Activated CD4-positive, CD25-positive, alpha-beta regulatory T cell (primary cell): ENCODE measurements around the gene GABRP.
"Not testable (repeated sequence)": the region's sequence is repeated elsewhere in the genome, so short reads cannot be mapped to it uniquely, and the experiment has no call there.

Experiments used
- DNase-seq, 4 experiments: peaks; one replicate each; lab custom pipeline; 2025; lab: John Stamatoyannopoulos, UW

Gene GABRP

DNA sequence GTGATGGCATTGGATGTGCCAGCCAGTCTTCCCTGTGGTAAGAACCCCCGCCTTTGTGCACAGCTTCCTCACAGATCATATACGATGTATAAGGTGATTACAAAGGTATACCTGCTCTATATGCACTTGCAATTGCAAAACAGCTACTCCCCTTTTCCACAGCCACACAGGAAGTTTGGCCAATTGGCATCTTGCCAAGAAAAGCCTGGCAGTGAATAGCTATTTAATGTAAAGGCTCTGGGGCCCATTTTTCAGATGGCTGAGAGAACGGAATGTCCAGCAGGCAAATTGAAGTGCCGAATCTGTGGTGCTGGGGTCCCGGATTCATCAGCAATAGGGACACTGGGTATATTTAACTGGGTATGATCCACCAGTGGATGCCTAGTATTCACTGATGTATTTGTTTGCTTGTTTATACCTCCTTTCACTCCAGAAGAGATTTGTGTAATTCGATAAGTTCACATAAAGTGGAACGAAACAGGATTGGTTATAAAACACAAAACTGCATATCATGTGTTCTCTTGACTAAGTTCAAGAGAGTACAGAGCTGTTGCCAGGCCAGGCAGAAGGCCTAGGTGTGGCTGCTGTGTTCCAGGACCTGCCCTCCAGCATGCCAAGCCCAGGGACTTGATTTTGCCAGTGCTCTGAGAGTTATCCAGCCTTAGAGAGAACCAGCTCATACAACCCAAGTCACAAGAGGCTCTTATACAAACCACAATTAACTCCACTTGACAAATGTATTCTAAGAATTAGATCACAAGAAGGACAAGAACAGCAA is 27.7 kb upstream of the GABRP start:
- DNase-seq = no peak

DNA sequence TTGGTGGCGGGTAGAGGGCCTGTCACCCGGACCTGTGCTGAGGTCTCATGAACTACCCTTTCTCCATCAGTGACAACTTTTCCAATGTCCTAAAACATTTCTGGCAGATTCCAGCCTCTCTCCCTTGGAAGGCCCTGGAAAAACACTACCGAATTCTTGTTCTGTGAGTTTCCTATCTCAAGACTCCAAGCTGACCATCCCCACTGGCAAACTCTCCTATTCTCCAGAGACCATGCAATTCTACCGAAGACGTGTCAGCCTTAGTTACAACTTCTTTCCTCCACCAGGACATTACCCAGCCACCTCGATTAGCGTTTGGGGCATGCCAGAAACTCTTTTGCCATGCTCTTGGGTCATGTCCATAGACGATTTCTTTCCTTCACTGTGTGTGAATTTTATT is 26.8 kb upstream of the GABRP start:
- no peak for DNase-seq

DNA sequence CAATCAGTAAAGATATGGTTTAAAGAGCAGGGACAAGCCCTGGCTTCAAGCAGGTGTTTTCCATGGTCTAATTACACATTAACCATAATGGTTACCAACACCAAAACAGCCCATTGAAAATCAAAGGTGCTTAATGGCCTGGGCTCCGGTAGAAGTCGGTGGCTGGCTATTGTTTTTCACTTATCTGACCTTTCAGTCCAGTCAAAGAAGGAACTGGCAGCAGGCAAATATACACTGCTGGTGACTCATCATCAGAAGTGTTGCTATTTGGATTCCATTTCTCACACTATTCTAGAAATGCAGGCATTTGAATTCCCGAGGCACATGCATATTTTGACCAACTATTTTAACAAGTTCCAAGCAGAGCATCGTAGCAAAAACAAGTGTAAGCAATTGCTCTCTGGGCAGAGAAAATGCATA is 26.3 kb upstream of the GABRP start:
- DNase-seq = no peak

DNA sequence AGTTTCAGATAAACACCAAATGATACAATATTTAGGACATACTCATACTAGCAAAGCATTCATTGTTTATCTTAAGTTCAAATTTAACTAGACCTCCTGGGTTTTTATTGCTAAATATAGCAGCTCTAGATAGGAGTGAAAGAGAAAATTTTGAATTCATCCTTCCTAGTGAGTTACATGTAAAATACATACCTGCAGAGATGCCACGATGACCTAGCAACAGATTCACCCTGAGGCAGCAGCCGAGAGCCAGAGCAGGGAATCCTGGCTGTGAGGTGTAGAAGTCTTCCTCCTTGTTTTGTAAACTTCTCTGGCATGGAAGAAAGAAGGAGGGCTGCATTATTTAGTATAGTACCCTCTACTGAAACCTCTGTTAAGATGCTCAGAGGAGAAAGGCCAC is 25.9 kb upstream of the GABRP start:
- DNase-seq = no peak

DNA sequence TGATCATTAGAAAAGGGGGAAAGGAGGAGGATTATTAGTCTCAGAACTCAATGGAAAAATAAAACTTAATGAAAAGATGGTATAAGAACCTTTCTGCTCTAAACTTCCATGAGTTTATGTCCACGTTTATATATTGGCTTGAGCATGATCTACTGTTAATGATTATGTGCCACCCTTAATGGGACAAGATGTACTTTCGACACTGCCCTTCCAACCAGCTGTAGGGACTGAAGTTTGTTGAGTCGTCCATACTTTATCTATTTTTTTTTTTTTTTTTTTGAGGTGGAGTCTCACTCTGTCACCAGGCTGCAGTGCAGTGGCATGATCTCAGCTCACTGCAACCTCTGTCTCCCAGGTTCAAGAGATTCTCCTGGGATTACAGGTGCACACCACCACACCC is 25.0 kb upstream of the GABRP start:
- DNase-seq = no peak

DNA sequence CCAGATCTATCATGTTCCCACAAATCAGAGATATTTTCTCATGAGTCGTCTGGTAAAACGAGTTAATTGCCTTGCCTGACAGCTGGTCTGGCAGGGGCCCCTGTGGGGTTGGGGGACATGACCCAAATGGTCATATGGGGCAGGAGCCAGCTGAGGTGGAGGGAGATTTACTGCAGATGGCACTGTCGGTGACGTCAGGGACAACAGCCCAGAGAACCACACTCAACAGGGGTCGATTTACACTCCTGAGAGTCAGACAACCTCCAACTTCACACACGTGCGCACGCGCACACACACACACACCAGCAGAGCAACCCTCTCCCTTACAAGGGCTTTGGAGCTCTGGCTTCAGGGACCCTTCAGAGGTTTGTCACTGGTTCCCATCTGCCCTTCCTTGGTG is 23.4 kb upstream of the GABRP start:
- no peak for DNase-seq

DNA sequence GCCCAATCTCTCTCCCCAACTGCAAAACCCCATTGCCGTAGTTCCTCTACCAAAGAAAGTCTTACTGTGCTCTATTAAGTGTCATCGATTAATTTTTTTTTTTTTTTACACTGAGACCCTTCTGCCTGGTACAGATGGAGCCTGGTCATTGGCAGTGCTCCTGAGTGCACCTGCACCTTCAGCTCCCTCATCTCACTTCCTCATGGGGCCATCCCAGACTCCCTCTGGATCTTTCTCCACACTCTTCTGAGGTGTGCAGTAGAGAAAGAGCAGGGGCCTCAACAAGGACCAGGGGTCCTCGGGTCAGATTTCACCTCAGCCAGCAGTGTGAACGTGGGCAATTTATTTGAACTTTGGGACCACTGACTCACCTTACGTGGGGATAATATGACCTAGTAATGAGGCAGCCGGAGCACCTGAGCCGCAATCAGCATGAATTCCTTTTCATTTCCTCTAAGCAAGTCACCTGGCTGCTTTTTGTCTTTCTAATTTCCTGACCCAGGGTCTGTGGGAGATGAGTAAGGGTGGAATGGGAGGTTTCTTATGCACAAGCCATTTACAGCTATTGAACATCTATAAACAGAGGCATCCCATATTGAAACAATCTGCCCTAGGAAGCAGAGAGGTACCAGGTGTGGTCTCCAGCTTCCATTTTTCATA is 22.3 kb upstream of the GABRP start:
- no peak for DNase-seq

DNA sequence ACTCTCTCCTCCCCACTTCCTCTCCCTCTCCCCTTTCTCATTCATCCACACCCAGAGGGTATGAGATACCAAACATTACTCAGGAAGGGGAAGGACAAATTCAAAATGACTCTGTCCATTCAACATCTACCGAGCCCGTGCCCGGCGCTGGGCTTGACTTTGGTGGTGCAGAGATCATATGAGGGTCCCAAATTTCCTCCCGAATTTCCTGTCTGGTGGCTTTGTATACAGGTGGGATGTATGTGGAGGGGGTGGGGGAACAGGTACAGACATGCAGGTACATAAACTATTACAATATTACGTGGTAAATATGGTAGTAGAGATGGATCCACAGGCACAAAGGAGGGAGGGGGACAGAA is 21.8 kb upstream of the GABRP start:
- DNase-seq = no peak

DNA sequence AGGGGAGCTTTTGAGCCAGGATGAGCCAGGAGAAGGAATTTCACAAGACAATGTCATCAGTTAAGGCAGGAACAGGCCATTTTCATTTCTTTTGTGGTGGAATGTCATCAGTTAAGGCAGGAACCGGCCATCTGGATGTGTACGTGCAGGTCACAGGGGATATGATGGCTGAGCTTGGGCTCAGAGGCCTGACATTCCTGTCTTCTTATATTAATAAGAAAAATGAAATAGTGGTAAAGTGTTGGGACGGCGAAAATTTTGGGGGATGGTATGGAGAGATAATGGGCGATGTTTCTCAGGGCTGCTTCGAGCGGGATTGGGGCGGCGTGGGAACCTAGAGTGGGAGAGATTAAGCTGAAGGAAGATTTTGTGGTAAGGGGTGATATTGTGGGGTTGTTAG is 21.2 kb upstream of the GABRP start:
- not testable (repeated sequence) for DNase-seq

DNA sequence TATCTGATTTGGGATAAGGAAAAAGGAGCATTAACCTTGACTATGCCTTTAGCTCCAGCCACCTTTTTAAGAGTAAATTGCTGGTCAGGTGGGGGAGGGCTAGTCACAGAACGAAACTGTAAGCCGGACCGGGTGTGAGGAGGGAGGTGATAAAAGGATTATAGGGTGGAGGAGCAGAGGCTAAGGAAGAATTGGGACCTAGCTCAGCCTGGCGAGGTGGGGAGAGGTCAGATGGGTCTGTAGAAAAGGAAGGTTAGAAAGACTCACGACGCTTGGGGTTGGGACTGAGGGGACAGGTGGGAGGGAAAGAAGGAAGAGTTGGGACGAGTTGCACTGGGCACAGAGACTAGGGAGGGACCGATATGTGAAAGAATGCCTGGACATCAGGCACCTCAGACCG is 17.7 kb upstream of the GABRP start:
- DNase-seq = not testable (repeated sequence)

DNA sequence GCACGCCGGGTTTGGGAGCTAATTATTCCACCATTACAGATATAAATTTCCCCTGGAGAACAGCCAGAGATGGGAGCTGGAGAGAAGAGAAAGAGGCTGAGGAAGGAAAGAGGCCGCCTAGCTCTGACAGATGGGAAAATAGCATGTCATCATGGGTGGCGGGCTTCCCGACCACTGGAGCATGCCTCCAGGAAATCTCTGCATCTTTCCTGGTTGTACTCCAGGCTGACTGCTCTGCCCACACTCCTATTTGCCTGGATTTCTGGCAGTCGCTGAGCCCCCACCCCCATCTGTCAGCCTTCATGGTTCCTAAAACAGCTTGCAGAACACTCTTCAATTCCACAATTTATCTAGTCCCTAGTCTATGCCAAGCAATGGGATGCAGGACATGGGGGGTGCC is 14.3 kb upstream of the GABRP start:
- DNase-seq = no peak

DNA sequence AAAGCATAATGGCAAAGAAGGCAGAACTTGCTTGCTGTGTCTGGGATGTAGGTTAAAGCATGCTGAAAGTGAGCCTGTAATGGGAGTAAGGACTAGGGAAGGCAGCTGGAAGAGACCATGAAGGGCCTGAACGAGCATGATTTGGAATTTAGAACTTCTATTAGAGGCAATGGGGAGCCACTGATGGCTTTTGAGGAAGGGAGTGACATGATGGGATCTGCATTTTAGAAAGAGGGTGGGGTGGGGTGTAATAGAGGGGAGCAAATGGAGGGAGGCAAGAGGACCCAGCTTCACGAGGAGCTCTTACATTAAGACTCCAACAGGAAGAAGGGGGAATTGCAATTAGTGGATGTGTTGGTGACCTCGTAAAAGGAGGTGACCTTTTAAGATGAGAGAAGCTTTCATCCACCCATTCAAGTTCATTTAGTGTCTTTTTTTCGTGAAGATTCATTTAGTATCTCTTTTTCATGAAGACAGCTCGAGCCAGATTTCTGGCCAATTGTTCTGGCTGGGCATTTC is 13.6 kb upstream of the GABRP start:
- no peak for DNase-seq

DNA sequence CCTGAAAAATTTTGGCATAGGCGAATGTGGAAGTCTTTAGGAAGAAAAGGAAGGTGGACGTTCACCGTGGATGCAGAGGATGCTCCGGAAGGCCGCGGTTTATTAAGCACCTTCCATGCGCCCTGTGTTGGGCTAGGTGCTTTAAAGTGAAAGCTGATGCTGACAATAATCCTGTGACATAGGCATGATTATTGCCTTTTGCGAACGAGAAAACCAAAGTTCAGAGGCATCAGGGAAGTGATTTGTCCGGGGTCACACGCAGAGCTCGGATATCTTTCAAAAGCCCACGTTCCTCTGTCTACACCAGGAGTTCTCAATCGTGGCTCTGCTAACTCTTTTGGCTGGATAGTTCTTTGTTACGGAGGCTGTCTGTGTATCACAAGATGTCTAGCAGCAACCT is 12.0 kb upstream of the GABRP start:
- DNase-seq = no peak

DNA sequence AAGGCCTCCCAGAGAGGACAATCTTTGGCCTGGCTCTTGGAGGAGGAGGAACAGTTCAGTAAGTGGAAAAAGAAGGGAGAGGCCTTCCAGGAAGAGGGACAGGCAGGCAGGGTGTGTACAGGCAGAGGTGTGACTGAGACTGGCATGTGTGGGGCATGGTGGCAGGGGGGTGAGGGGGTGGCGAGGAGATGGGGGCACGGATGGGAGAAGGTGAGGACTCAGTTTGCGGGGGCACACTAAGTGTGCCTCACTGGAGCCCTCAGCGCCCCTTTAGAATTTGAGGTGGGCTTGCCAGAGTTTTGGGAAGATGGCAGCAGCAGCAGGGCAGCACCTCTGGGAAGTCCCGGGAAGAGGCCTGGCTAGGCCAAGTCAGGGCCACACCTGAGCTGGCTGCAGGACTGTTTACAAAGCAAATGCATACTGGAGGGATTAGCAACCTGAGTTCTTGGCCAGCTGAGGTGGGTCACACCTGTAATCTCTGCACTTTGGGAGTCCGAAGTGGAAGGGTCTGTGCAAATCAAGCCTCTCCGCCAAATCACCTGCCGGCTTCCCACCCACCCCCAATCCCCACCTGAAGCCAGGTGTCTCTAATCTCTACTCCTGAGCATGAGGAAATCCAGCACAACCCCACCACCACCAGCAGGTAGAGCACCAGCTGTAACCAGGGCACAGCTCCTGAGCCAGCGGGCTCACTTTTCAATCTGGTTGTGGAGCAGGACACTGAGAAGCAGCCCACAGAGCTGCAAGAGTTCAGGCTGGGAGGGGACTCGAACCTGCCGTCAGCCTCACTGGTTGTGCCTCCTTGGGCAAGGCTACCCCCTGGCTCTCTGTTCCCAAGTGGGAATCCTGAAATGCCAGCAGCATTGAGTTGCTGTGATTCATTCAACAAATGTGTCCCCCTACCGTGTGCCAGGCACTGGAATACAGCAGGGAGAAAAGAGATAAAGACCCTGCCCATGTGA is 10.2 kb upstream of the GABRP start:
- no peak for DNase-seq

DNA sequence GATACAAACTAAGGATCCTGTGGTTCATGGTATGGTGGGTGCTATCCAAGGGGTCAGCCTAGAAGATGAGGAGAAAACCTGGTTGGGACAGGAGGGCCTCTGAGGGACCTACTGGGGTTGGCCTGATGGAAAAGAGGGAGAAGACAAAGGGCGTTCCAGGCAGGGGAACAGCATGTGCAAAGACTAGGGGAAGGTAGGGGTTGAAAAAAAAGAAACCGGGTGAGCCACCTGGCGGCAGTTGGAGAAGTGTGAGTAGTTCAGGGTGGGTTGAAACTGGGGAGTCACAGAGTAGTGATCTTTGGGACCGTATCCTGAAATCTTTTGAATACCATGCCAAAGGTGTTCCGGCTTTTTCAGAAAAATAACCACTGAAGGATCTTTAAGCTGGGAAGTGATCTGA is 8.7 kb upstream of the GABRP start:
- no peak for DNase-seq

DNA sequence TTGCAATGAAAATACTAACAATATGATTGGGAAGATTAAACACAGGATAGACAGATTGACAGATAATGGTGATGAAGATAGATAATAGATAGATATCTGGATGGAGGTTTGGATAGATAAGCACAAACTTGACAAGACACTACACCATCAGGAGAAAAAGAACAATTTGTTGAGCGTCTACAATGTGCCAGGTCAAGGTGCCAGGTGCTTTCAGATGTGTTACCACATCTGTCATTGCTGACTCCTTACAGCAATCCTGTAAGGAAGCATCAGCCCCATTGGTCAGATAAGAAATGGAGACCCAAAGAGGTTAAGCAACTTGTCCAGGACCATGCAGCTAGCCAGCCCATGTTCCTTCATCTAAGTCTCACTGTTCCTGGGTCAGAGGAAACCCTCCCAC is 1.6 kb upstream of the GABRP start:
- DNase-seq = no peak

DNA sequence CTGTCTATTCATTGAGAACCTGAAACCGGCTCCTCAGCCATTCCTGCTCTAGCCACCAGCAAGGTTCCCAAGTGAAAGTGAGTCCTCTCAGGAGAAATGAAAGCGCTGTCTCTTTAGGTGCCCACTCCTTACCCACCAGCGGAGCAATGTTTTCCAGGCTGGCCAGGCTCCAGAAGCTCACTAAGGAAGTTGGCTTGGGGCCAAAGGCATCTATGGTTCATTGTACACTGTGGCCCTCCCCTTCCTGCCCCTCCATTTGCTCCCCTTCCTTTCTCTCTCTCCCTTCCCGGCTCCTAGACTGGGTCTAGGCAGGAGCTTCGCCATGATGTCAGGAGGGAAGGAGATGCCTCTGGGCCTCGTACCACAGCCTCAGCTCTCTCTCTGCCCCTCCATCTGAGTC is 1.1 kb upstream of the GABRP start:
- no peak for DNase-seq

DNA sequence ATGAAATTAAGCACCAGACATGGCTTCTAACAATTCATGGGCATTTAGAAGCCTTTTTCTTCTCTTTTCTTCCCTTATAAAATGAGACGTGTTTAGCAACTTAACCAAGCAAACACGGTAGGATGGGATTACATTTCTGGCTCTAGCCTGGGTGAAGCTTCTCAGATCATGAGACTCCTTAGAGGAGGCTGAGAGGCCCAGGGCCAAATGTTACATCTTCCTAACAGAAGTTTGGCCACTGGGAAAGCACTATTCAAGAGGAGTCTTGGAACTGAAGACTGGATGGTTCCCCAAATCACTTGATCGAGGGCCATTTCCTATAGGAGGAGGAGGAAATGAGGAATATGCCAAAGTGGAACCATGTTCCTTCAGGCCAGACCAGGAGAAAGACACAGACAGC is 1.9 kb downstream of the GABRP start:
- no peak for DNase-seq

DNA sequence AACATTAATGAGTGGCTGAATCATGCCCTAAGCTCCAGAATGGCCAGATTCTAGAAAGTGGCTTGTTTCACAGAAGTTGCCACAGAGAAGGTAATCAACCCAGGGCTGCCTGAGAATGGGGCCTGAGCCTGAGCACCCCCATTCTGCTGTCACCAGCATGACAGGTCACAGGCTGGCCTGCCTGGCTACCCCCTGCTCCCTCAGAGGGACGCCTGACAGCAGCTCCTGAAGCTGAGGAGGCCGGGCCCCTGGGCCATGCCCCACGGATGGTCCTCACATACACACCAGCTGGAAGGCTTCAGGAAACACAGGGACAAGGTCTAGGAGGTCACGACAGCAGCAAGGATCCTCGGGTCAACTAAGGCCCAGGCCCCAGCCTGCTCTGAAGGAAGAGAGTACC is 3.7 kb downstream of the GABRP start:
- DNase-seq = no peak

DNA sequence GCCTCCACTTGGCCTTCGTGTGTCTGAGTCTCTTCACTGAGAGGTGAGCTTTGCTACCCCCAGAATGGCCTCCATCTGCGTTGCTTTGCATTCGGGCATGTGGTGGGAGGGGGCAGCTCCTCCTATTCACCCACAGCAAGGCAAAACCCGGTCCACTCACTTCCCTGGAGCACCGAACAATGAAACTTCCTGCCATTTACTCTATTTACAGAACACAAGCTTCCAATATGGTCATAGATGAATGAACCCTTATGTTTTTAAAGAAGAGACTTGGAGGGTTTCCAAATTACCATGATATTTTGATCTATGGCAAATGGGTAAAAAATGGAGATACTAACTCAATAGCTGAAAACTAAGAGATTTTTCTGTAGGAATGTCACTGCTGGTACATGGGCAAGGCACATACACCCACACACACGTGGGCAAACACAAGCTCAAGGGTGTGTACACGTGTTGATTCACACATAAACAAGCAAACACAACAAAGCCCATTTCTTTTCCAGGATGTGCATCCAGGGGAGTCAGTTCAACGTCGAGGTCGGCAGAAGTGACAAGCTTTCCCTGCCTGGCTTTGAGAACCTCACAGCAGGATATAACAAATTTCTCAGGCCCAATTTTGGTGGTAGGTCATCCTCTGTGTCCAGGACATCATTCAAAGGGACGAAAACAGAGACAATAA is 5.2 kb downstream of the GABRP start:
- no peak for DNase-seq

DNA sequence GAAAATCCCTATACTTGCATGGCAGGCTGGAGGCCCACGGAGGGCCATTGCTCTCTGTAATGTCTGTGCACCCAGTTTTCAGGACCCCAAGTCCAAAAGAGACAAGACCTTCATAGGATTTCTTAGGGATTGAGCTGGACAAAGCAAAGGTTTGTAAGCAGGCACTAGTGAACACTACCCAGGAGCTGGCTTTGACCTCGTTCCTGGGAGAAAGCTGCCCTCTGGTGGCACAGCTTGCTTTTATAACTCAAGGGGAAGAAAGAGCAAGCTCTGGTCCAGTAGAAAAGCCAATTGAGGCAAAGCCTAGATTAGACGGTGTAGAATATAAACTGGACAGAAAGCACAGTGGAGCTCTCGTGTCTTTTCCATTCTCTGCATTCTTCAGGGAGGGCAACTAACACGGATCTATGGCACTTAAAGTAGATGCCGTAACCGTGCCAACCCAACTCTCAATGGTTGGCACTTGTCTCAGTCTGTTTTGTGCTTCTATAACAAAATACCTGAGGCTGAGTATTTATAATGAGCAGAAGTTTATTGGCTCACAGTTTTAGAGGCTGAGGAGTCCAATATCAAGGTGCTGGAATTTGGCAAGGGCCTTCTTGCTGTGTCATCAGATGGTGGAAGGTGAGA is 7.9 kb downstream of the GABRP start:
- no peak for DNase-seq

DNA sequence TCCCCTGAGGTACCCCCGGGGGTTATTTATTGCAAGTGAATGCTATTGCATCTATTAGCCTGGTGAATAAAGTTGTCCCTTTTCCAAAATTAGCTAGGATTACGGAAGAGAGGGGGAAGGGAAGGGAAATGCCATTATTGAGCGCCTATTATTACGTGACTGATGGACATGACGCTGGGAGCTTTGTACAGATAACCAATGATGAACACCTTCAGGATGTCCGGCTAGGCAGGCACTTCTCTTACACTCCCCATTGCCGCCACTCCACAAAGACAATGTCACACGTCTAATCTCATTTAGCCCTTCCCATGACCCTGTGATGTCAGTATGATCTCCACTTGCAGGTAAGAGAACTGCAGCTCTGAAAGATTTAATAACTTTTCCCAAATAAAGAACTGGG is 9.4 kb downstream of the GABRP start:
- DNase-seq = no peak
